ENCODE results near the gene RABEP2.
"Not testable (repeated sequence)": the region's sequence is repeated elsewhere in the genome, so short reads cannot be mapped to it uniquely, and the experiment has no call there.

Gene RABEP2

DNA sequence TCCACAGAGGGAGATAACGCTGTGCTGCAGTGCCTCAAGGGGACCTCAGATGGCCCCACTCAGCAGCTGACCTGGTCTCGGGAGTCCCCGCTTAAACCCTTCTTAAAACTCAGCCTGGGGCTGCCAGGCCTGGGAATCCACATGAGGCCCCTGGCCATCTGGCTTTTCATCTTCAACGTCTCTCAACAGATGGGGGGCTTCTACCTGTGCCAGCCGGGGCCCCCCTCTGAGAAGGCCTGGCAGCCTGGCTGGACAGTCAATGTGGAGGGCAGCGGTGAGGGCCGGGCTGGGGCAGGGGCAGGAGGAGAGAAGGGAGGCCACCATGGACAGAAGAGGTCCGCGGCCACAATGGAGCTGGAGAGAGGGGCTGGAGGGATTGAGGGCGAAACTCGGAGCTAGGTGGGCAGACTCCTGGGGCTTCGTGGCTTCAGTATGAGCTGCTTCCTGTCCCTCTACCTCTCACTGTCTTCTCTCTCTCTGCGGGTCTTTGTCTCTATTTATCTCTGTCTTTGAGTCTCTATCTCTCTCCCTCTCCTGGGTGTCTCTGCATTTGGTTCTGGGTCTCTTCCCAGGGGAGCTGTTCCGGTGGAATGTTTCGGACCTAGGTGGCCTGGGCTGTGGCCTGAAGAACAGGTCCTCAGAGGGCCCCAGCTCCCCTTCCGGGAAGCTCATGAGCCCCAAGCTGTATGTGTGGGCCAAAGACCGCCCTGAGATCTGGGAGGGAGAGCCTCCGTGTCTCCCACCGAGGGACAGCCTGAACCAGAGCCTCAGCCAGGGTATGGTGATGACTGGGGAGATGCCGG is 7.5 kb upstream of the RABEP2 start:
- DNase-seq: no peak

DNA sequence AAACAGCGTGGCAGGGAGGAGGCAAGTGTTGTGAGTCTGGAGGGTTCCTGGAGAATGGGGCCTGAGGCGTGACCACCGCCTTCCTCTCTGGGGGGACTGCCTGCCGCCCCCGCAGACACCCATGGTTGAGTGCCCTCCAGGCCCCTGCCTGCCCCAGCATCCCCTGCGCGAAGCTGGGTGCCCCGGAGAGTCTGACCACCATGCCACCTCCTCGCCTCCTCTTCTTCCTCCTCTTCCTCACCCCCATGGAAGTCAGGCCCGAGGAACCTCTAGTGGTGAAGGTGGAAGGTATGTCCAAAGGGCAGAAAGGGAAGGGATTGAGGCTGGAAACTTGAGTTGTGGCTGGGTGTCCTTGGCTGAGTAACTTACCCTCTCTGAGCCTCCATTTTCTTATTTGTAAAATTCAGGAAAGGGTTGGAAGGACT is 6.8 kb upstream of the RABEP2 start, which contains the start of gene CD19:
Gene CD19, plus strand, starts transcription at position 171 of the 425 bp plus-strand sequence. Its CDS starts 30 bp downstream, at position 201.
- DNase-seq: no peak

DNA sequence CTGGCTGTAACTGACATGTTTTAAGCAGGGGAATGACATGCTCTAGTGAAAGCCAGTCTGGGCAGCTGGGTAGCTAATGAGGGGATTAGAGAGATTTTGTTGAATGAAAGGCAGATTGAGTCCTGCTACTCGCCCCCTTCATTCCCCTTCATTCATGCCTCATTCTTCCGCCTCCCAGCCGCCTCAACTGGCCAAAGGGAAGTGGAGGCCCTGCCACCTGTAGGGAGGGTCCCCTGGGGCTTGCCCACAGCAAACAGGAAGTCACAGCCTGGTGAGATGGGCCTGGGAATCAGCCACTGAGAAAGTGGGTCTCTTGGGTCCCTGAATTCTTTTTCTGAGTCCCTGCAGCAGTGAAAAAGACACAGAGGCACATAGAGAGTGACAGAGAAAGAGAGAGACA is 5.6 kb upstream of the RABEP2 start:
- no peak for DNase-seq

DNA sequence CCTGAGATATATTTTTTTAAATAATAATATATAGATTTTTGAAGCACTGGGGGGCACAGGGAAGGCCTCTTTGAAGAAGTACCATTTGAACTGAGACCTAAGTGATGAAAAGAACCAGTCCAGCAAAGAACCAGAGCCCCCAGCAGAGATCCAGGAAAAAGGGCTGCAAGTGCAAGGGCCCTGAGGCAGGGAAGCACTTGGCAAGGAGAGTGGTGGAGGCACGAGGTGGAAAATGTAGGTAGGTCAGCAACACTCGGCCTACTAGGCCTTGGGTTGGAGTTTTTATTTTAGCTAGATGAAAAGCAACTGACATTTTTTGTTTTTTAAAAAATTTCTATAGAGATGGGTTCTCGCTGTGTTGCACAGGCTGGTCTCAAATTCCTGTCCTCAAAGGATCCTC is 5.2 kb upstream of the RABEP2 start:
- no peak for DNase-seq

DNA sequence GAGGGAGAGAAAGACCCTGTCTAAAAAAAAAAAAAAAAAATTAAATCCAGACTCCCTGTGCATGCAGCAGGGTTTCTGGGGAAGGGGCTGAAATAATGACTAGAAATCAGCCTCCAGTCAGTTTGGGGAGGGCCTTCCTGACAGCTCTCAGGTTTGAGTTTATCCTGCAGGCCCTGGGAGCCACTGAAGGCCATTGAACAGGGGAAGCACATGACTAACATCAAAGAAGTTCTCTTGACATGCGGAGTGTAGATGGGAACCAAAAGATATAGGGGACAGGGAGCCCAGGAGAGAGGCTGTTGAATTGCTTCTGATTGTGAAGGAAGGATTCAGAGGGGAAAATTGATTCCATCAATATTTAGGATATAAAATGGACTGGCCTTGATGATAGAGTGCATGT is 2.8 kb upstream of the RABEP2 start:
- DNase-seq: no peak

DNA sequence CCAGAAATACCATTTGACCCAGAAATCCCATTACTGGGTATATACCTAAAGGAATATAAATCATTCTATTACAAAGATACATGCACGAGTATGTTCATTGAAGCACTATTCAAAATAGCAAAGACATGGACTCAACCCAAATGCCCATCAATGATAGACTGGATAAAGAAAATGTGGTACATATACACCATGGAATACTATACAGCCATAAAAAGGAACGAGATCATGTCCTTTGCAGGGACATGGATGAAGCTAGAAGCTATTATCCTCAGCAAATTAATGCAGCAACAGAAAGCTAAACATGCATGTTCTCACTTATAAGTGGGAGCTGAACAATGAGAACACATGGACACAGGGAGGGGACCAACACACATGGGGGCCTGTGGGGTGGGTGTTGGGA is 1.2 kb upstream of the RABEP2 start:
- not testable (repeated sequence) for DNase-seq

DNA sequence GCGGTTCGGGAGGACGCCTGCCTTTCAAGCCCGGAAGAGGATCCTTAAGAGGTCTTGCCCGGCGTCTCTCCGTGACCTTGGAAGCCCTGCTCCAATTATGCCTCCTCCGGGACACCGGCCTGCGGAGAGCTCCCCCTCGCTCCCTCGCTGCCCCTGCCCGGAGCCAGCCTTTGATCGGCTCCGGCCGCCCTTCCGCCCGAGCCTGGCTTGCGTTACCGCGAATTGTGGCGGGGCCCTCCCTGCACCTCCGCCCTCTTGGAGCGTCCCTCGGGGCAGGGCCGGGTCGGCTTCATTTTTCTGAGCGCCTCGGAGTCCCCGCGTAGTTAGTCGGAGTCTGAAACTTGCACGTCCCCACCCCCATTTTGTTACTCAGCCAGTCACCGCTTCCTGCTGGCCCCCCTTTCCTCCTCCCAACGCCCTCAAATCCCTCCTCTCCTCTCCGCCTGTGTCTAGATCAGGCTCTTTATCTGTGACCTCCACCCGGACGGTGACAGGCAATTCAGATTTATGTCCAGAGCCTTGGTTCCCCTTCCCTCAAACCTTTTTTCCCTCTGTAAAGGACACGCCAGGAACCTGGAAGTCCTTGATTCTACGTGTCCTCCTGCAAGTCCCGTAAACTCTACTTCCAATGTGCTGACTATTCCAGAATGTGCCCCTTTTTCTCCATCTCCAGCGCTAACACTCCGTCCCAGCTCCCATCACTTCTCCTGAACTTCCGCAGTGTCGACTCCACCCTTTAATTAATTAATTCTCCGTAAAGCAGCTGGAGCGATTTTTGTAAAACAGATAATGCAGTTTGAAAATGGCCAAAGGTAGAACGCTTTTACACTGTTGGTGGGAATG is 569 bp upstream of the RABEP2 start:
- peak; percentile 60 to 66 (median 61) for DNase-seq

DNA sequence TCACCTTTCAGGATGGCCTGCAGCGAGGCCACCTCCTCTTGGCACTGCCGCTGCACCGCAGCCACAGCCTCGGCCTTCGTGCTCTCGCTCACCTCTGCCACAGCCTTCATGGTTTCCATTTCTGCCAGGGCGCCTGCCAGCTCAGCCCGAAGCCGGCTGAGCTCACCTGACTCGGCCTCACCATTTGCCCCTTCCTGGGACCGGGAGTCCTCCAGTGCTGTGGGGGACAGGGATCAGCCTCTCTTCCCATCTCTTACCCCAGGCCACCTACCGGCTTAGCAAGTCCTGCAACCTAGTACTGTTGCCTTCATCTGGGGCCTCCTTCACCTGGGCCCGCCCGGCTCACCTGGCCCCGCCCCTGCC is 658 bp downstream of the RABEP2 start:
- no peak for DNase-seq

DNA sequence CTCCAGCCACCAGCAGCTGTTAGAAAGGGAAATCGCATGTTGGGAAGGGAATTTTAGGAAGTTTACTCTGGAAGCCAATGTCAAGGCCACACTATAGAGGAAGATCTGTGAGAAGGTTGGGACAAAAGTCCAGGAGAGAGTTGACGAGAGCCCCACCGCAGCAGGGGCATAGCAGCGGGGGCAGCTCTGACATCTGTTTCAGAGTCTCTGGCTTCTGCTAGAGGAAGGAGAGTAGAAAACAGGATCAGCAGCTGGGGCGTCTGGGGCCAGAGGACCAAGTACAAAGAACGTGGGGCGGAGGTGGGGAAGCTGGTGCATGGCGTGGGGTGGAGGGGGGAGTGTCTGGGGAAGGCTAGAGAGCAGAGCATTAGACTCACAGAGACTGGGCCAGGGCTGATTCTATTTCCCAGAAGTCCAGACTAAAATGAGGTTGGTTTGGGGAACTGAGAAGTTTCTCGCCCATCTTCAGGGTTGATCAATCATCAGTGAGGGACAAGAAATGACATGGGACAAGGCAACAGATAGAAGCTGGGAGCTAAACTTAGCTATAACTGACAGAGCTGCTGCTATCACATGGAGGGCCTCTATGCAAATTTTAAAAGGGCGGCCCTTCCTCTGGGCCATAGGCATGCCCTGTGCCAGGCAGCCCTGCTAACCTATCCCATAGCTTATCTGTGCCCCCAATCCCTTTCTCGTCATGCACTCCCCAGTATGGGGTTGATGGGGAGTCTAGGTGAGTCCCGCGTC is 1.2 kb downstream of the RABEP2 start:
- DNase-seq: no peak

DNA sequence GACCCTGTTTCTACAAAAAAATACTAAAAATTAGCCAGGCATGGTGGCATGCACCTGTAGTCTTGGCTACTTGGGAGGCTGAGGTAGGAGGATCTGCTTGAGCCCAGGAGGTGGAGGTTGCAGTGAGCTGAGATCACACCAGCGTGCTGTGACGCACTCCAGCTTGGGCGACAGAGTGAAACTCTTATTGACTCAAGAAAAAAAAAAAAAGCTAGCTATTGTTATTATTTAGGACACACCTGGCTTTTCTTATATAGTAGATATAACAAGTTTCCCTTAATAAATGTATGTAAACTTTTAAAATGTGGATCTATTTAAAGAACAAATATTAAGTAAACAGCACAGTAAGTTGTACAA is 1.8 kb downstream of the RABEP2 start:
- DNase-seq: no peak

DNA sequence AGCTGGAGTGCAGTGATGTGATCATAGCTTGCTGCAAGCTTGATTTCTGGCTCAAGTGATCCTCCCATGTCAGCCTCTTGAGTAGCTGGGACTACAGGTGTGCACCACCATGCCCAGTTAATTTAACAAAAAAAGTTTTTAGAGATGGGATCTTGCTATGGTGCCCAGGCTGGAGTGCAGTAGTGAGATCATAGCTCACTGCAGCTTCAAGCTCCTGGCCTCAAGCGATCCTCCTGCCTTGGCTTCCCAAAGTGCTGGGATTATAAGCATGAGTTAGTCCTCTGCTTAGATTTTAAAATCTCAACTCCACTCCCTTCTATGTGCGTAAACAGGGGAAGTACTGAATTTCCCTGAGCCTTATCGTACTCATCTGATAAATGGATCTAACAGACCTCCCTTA is 6.3 kb downstream of the RABEP2 start:
- DNase-seq: no peak

DNA sequence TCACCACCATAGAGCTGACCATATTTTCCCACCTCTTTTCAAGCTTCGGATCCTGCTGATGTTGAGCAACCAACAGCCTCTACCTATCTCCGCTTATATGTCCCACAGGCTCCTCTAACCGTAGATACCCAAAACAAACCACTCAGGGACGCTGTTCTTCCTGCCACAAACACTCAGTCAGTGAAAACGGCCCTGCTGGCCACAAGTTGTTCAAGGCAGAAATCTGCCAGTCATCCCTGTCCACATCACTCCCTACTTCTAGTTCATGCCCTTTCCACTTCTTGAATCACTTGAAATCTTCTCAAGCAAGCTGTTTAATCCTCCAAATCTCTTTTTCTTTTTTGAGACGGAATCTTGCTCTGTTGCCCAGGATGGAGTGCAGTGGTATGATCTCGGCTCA is 7.9 kb downstream of the RABEP2 start:
- DNase-seq: no peak

DNA sequence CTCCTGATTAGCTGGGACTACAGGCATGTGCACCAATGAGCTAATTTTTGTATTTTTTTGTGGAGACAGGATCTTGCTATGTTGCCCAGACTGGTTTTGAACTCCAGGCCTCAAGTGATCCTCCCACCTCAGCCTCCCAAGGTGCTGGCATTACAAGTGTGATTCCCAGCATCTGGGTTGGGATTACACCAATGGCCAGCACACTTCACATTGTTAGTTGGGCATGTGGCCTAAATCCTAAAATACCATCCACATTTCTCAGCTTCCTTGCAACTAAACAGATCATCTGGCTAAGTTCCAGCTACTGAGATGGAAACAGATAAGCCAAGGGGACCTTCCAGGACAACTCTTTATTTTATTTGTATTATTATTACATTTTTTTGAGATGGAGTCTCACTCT is 9.9 kb downstream of the RABEP2 start:
- no peak for DNase-seq

DNA sequence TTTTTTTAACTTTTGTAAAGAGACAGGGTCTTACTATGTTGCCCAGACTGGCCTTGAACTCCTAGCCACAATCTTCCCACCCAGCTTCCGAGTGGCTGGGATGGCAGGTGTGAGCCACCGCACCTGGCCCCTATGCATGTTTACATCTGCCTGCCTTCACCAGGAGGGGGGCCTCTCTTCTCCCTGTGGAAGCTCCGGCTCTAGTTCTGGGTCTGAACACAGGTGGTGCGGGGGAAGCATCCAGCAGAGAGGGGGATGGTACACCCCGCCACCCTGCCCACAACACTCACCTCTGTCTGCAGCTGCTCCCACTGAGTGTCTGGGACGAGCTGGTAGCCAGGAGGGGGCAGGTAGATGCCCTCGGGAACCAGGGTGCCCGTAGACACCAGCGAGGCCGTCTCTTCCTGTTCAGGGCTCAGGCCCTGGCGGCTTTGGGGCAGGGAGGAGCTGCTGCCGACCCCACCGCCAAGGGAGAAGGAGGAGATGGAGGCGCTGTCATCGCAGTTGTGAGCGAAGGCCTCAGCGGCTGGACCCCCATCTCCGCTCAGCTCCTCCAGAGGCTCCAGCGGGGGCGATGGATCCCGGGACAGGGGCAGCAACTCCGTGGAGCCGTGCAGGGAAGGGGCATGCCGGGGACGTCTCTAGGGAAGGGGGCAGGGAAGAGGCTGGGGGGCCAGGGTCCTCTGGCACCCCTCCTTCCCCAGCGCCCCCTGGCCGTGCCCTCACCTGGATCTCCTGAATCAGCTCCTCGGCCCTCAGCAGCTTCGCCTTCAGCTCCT is 10.9 kb downstream of the RABEP2 start:
- DNase-seq: no peak

DNA sequence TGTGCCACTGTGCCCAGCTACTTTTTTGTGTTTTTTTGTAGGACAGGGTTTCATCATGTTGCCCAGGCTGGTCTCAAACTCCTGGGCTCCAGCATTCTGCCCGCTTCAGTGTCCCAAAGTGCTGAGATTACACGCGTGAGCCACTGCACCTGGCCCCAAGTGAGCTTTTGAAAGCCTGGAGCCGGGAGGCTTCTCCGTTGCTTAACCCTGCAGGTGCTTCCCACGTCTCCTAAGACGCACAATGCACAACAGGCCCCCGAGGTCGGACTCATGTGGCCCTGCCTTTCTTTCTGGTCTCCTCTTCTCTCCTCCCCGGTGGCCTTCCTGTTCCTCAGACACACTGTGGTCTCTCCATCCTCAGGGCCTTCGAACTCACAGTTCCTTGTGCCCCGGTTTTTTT is 12.5 kb downstream of the RABEP2 start:
- DNase-seq: no peak

DNA sequence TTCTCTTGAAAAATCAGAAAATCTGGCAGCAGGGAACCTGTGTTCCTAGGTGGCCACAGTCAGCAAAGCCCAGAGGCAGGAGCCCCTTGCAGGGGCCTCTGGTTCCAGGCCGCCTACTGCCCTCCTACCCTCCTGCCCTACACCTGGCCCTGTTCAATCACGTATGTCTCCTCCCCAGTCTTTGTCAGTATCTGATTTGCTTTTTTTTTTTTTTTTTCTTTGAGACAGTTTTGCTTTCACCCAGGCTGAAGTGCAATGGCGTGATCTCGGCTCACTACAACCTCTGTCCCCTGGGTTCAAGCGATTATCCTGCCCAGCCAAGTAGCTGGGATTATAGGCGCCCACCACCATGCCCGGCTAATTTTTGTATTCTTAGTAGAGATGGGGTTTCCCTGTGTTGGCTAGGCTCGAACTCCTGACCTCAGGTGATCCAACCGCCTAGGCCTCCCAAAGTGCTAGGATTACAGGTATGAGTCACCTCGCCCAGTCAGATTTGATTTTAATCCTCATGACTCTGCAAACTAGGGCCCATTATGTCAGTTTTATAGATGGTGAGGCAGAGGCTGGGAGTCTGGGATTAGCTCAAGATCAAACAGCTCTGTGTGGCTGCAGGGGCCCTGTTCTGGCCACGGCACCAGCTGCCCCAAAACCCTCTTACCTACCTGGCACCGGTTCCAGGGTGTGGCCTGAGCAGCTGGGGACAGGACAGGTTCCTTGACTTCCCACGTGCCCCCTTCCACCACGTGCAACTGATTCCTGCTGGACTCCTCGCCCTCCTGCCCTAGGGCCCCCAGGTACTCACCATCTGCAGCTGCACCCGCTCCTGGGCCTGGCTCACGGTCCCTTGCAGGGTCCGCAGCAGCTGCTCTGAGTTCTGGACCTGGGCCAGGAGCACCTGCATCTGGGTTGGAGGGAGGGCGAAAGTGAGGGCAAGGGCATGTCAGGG is 14.7 kb downstream of the RABEP2 start:
- DNase-seq: no peak

DNA sequence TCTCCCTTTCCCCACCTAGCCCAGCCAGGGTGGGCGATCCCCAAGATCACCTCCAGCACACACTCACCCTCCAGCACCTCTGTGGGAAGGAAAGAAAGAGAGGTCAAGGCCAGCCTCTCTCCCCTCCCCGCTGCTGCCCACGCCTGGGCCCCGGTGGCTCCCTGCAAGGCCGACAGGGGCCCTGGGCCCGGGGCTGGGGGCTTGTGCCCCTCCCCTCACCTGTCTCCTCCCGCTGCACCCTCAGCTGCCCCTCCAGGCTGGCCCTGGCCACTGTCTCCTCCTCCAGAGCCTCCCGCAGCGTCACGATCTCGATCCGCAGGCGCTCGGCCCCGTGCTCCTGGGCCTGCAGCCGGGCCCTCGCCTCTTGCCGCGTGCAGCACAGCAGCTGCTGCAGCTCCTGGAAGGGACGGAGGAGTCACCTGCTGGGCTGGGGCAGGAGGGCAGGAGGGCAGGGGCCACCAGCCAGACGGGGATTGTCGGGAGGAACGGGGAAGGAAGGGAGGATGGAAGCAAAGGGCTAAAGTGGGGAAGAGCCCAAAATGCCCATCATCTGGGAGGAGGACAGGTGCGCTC is 19.2 kb downstream of the RABEP2 start:
- no peak for DNase-seq

DNA sequence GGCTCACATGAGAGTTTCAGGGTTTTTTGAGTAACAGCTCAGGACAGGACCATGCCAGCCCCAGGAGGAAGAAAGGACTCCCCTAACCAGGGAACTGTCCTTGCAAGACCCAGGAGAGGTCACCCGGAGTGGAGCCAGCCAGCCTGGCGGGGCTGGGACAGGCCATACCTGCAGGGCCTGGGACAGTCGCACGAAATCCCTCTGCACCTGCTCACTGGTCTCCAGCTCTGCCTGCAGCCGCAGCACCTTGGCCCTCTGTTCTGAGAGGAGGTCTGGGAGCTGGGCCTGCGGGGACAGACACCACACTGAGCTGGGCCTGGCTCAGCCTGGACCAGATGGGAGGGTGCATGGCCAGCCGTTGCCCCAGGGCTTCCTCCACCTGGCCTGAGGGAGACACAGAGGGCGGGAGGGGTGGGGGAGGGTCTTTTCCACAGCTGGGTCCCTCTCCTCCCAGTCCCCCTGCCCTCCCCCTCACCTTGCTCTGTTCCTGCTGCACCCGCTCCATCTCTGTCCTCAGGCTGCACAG is 19.7 kb downstream of the RABEP2 start:
- no peak for DNase-seq

DNA sequence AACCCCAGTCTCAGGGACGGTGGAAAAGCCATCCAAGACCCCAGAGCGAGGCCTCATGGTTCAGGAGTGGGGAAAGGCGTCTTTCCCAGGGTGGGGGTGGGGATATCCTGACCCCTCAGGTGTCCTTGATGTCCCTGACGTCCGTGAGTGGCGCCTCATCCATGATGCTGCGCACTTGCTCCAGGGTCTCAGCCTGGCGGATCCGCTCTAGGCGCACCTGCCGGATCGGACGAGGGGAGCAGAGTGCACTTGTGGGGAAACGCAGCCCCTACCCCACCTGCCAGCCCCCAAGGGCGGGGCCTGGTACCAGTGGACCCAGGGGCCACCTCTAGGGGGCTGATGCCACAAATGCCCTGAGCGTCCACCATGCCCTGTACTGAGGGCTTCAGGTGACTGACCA is 20.2 kb downstream of the RABEP2 start:
- no peak for DNase-seq

DNA sequence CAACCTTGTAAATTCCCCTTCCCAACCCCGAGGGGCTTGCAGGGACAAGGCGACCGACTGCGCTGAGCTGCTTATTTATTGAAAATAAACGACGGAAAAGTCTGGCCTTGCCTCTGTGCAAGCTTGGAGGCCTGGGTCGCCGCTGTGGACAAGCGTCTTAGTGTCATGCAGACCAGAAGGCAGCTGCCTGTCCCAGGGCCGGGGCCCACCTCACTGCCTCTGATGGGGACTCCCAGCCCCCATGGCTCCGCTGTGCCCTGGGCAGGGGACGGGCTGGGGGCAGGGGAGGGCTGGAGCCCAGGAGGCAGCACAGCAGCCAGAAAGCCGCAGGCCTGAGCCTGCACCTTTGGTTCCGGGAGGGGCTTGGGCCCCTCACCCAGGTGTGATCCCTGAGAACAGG is 20.7 kb downstream of the RABEP2 start:
- no peak for DNase-seq
